ENCODE measurements around the gene RASGEF1C. TPM values are rescaled to one million over a fixed set of nuclear protein-coding genes. Genes with fewer than 3 reads are reported as not detected.

The RASGEF1C gene
- total and polyA plus RNA-seq, 2 experiments from 2014 or later = 0.40 to 0.42 TPM

DNA sequence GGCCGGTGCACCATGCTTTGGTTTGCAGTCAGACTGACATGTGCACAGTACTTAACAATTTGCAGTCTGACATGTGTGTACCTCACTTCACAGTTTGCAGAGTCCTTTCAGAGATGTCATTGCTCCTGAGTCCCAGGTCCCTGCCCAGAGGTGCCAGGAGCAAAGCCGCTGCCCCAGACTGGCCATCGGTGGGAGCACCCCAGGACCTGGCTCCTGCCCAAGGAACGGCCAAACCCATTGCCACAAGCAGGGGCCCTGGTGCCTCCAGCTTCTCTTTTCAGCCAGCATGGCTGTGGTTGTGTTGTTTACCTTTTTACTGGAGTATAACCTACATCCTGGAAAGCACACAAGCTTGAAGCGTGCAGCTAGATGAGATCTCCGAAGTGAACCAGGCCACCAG lies 28.6 kb downstream of the RASGEF1C start:
- Histone ChIP-seq H3K4me2 (no peak overlapping the region), H3K4me1 (ENCODE audit: insufficient read depth) (no peaks in the 10 kb centered on the region), H3F3A (replicated peaks; ENCODE audit: low read depth) (no peaks in the 10 kb centered on the region), H2AFZ (no peak overlapping the region), H3K27ac (ENCODE audit: low read depth) (no peak overlapping the region), H3K9me2 (ENCODE audit: insufficient read depth) (no peaks in the 10 kb centered on the region), H3K79me2 (replicated peaks; ENCODE audit: insufficient read depth) (no peaks in the 10 kb centered on the region), H4K20me1 (replicated peaks; ENCODE audit: insufficient read depth) (no peaks in the 10 kb centered on the region), H3K36me3 (ENCODE audit: insufficient read depth) (0 out of 2 replicates have a peak, but pooled peaks cover 4% of the 10 kb centered on the region), H3K27me3 (ENCODE audit: insufficient read depth) (no peaks in the 10 kb centered on the region), H3K4me3 (no peak overlapping the region)
- Mint-ChIP-seq H3K27me3 (ENCODE audit: insufficient read depth, low read depth, poor library complexity) (peaks cover 2% of the 10 kb centered on the region), H3K4me1 (peaks cover 11% of the 10 kb centered on the region), H3K27ac (no peak overlapping the region), H3K4me3 (no peak overlapping the region), H3K9me3 (peaks cover 21% of the 10 kb centered on the region), H3K36me3 (ENCODE audit: low read depth) (peaks cover 10% of the 10 kb centered on the region; the same call in 1 of the 3 replicates)
- no peak for DNase-seq (ENCODE audit: low spot score)
- no peak for ATAC-seq
- TF ChIP-seq JUNB (IDR thresholded peaks at IDR 0.05; ENCODE audit: unreplicated experiment) (no peak), ZNF331 (CRISPR knock-in tag; IDR thresholded peaks at IDR 0.05; ENCODE audit: low read depth) (no peak), EZH2 (IDR thresholded peaks at IDR 0.05; ENCODE audit: low read depth, unreplicated experiment) (no peak), CREB1 (CRISPR knock-in tag; IDR thresholded peaks at IDR 0.05; ENCODE audit: low read depth) (no peak), ZNF114 (CRISPR knock-in tag; IDR thresholded peaks at IDR 0.05) (no peak), EZH2phosphoT487 (IDR thresholded peaks at IDR 0.05; ENCODE audit: unreplicated experiment) (no peak), NANOG (IDR thresholded peaks at IDR 0.05; ENCODE audit: borderline replicate concordance) (no peak)
- TF ChIP-seq, protein P1, sequence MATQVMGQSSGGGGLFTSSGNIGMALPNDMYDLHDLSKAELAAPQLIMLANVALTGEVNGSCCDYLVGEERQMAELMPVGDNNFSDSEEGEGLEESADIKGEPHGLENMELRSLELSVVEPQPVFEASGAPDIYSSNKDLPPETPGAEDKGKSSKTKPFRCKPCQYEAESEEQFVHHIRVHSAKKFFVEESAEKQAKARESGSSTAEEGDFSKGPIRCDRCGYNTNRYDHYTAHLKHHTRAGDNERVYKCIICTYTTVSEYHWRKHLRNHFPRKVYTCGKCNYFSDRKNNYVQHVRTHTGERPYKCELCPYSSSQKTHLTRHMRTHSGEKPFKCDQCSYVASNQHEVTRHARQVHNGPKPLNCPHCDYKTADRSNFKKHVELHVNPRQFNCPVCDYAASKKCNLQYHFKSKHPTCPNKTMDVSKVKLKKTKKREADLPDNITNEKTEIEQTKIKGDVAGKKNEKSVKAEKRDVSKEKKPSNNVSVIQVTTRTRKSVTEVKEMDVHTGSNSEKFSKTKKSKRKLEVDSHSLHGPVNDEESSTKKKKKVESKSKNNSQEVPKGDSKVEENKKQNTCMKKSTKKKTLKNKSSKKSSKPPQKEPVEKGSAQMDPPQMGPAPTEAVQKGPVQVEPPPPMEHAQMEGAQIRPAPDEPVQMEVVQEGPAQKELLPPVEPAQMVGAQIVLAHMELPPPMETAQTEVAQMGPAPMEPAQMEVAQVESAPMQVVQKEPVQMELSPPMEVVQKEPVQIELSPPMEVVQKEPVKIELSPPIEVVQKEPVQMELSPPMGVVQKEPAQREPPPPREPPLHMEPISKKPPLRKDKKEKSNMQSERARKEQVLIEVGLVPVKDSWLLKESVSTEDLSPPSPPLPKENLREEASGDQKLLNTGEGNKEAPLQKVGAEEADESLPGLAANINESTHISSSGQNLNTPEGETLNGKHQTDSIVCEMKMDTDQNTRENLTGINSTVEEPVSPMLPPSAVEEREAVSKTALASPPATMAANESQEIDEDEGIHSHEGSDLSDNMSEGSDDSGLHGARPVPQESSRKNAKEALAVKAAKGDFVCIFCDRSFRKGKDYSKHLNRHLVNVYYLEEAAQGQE (IDR thresholded peaks at IDR 0.05; ENCODE audit: unreplicated experiment) = no peak
- TF ChIP-seq, protein P2, sequence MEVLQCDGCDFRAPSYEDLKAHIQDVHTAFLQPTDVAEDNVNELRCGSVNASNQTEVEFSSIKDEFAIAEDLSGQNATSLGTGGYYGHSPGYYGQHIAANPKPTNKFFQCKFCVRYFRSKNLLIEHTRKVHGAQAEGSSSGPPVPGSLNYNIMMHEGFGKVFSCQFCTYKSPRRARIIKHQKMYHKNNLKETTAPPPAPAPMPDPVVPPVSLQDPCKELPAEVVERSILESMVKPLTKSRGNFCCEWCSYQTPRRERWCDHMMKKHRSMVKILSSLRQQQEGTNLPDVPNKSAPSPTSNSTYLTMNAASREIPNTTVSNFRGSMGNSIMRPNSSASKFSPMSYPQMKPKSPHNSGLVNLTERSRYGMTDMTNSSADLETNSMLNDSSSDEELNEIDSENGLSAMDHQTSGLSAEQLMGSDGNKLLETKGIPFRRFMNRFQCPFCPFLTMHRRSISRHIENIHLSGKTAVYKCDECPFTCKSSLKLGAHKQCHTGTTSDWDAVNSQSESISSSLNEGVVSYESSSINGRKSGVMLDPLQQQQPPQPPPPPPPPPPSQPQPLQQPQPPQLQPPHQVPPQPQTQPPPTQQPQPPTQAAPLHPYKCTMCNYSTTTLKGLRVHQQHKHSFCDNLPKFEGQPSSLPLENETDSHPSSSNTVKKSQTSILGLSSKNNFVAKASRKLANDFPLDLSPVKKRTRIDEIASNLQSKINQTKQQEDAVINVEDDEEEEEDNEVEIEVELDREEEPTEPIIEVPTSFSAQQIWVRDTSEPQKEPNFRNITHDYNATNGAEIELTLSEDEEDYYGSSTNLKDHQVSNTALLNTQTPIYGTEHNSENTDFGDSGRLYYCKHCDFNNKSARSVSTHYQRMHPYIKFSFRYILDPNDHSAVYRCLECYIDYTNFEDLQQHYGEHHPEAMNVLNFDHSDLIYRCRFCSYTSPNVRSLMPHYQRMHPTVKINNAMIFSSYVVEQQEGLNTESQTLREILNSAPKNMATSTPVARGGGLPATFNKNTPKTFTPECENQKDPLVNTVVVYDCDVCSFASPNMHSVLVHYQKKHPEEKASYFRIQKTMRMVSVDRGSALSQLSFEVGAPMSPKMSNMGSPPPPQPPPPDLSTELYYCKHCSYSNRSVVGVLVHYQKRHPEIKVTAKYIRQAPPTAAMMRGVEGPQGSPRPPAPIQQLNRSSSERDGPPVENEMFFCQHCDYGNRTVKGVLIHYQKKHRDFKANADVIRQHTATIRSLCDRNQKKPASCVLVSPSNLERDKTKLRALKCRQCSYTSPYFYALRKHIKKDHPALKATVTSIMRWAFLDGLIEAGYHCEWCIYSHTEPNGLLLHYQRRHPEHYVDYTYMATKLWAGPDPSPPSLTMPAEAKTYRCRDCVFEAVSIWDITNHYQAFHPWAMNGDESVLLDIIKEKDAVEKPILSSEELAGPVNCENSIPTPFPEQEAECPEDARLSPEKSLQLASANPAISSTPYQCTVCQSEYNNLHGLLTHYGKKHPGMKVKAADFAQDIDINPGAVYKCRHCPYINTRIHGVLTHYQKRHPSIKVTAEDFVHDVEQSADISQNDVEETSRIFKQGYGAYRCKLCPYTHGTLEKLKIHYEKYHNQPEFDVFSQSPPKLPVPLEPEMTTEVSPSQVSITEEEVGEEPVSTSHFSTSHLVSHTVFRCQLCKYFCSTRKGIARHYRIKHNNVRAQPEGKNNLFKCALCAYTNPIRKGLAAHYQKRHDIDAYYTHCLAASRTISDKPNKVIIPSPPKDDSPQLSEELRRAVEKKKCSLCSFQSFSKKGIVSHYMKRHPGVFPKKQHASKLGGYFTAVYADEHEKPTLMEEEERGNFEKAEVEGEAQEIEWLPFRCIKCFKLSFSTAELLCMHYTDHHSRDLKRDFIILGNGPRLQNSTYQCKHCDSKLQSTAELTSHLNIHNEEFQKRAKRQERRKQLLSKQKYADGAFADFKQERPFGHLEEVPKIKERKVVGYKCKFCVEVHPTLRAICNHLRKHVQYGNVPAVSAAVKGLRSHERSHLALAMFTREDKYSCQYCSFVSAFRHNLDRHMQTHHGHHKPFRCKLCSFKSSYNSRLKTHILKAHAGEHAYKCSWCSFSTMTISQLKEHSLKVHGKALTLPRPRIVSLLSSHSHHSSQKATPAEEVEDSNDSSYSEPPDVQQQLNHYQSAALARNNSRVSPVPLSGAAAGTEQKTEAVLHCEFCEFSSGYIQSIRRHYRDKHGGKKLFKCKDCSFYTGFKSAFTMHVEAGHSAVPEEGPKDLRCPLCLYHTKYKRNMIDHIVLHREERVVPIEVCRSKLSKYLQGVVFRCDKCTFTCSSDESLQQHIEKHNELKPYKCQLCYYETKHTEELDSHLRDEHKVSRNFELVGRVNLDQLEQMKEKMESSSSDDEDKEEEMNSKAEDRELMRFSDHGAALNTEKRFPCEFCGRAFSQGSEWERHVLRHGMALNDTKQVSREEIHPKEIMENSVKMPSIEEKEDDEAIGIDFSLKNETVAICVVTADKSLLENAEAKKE (CRISPR knock-in tag; IDR thresholded peaks at IDR 0.05) = no peak
- TF ChIP-seq, protein P3, sequence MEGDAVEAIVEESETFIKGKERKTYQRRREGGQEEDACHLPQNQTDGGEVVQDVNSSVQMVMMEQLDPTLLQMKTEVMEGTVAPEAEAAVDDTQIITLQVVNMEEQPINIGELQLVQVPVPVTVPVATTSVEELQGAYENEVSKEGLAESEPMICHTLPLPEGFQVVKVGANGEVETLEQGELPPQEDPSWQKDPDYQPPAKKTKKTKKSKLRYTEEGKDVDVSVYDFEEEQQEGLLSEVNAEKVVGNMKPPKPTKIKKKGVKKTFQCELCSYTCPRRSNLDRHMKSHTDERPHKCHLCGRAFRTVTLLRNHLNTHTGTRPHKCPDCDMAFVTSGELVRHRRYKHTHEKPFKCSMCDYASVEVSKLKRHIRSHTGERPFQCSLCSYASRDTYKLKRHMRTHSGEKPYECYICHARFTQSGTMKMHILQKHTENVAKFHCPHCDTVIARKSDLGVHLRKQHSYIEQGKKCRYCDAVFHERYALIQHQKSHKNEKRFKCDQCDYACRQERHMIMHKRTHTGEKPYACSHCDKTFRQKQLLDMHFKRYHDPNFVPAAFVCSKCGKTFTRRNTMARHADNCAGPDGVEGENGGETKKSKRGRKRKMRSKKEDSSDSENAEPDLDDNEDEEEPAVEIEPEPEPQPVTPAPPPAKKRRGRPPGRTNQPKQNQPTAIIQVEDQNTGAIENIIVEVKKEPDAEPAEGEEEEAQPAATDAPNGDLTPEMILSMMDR (conservative IDR thresholded peaks at IDR 0.05; ENCODE audit: low read depth in 2 of 2) = no peak

All from GM23338 (cell line).